ENCODE measurements around the gene LRRC75A.

GRCh38 chr17:16455997-16456741 lies 35.8 kb downstream of the LRRC75A start:
- TF ChIP-seq CTCF (IDR thresholded peaks at IDR 0.05) (no peak), POLR2A (IDR thresholded peaks at IDR 0.05) (no peak)

Data from thyroid gland (tissue), 4 donors.